ENCODE data around the gene EGLN2.
"Not testable (repeated sequence)": the region's sequence is repeated elsewhere in the genome, so short reads cannot be mapped to it uniquely, and the experiment has no call there.

EGLN2 gene

GRCh38 chr19:40842997-40843652 lies 44.1 kb downstream of the EGLN2 start:
- DNase-seq (ENCODE audit: low spot score), result not testable (repeated sequence)

- DNase-seq (ENCODE audit: low spot score), result not testable (repeated sequence)
Measured at GRCh38 chr19:40843653-40844052, 44.7 kb downstream of the EGLN2 start.

GRCh38 chr19:40846722-40847121 lies 47.7 kb downstream of the EGLN2 start:
- DNase-seq (ENCODE audit: low spot score), result not testable (repeated sequence)

- not testable (repeated sequence) for DNase-seq (ENCODE audit: low spot score)
Measured at GRCh38 chr19:40850277-40850676, 51.3 kb downstream of the EGLN2 start, which contains the start of gene CYP2A6. Gene CYP2A6 (minus strand): TSS chr19:40850447. CDS start chr19:40850426, 21 bp downstream.

DNA sequence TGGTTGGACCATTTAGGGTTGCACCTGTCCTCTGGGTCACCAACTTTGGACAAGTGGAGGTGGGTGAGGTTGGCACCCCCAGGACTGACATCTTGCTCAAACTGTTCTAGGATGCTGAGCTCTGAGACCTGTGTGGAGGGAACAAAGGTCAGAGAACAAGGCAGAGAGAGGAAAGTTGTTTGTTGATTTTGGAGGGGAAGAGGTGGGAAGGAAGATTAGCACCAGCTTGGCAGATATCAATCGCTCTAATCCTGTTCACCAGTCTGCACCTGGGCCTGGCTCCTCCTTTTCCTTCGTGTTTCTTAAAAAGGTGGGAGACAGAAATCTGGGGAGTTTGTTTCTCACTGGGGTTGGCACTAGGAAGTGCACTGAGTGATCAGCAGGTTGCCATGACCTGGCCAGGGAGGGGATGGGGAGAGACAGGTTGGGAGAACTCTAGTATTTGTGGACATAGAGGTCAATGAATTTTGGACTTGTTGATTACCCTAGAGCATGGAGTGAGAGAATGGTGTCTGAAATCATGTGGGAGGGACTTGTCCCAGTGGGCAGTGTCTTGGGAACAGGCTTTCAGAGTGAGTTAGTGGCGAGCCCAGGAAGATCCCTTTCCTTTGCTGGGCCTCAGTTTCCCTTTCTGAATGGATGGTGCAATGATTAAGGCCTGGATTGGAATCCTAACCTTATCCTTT lies 53.6 kb downstream of the EGLN2 start:
- DNase-seq (ENCODE audit: low spot score), result not testable (repeated sequence)

Measured in cerebellar cortex (tissue), 1 donor.